HEK293 (cell line): ENCODE data around the gene ABCF1.

ENCODE experiments used
- CTCF ChIA-PET: fragments of 350-600 bp; formaldehyde crosslinking; extraction: SDS; loops from one replicate; lab custom pipeline; 2021; ENCODE audit warnings: antibody characterized with exemption; lab: Yijun Ruan, JAX
- POLR2A ChIA-PET: fragments of 300-600 bp; formaldehyde crosslinking; extraction: SDS; loops from one replicate; lab custom pipeline; 2020; ENCODE audit warnings: antibody characterized with exemption, inconsistent platforms; lab: Yijun Ruan, JAX
- H3K27ac ChIP-seq: fragments of 200-500 bp; sonication (Bioruptor generic); 2 replicates; pipeline ENCODE4 v1.5.1; 2014; ENCODE audit warnings: low read depth, low read length, control low read depth, inconsistent platforms; ENCODE audit errors: extremely low read depth
- H3K36me3 ChIP-seq, 2 experiments: fragments of 200-500 bp in 1 of 2; sonication (Bioruptor generic) in 1 of 2; 1 replicate in 1 of 2; 2 replicates in 1 of 2; pipeline ENCODE4 v1.5.1; 2014 to 2017; ENCODE audit warnings: inconsistent platforms in 2 of 2, low read length in 2 of 2; ENCODE audit not compliant: control insufficient read depth in 2 of 2, insufficient read depth in 1 of 2
- H3K4me1 ChIP-seq: fragments of 200-500 bp; sonication (Bioruptor generic); 2 replicates; pipeline ENCODE4 v1.5.1; 2014; ENCODE audit warnings: mild to moderate bottlenecking, low read length, inconsistent platforms; ENCODE audit not compliant: control insufficient read depth, insufficient read depth
- H3K4me3 ChIP-seq: 2 replicates; pipeline ENCODE4 v1.5.1; 2011; ENCODE audit warnings: low read depth, mild to moderate bottlenecking, control low read depth, low read length, moderate library complexity
- H3K9me3 ChIP-seq: fragments of 200-500 bp; sonication (Bioruptor generic); 2 replicates; pipeline ENCODE4 v1.5.1; 2014; ENCODE audit warnings: low read depth, low read length, inconsistent platforms; ENCODE audit not compliant: control insufficient read depth, insufficient read depth
- FEZF1 ChIP-seq: fragments of 450-650 bp; formaldehyde crosslinking; IDR thresholded peaks from 2 replicates; pipeline ENCODE4 v1.5.1; 2016; ENCODE audit warnings: missing biosample characterization, missing genetic modification characterization
- GLIS1 ChIP-seq: fragments of 450-650 bp; formaldehyde crosslinking; IDR thresholded peaks from 2 replicates; pipeline ENCODE4 v1.5.1; 2016; ENCODE audit warnings: missing biosample characterization, missing genetic modification characterization
- KLF9 ChIP-seq: fragments of 450-650 bp; formaldehyde crosslinking; IDR thresholded peaks from 2 replicates; pipeline ENCODE4 v1.5.1; 2016; ENCODE audit warnings: missing biosample characterization, missing genetic modification characterization, low read depth
- MYNN ChIP-seq: fragments of 450-650 bp; formaldehyde crosslinking; IDR thresholded peaks from 2 replicates; pipeline ENCODE4 v1.5.1; 2016; ENCODE audit warnings: missing biosample characterization, missing genetic modification characterization, borderline replicate concordance
- SETDB1 ChIP-seq: IDR thresholded peaks from one replicate; pipeline ENCODE4 v1.6.1; 2017; ENCODE audit warnings: mild to moderate bottlenecking, low read length, moderate library complexity, mixed read lengths; ENCODE audit not compliant: insufficient read length
- TCF7L2 ChIP-seq: IDR thresholded peaks from 2 replicates; pipeline ENCODE4 v1.6.1; 2011; ENCODE audit warnings: low read depth, mild to moderate bottlenecking, inconsistent platforms, low read length, moderate library complexity, borderline replicate concordance
- ZBTB17 ChIP-seq: fragments of 450-650 bp; formaldehyde crosslinking; IDR thresholded peaks from 2 replicates; pipeline ENCODE4 v1.5.1; 2016; ENCODE audit warnings: missing biosample characterization, missing genetic modification characterization
- ZFP69B ChIP-seq: fragments of 450-650 bp; formaldehyde crosslinking; IDR thresholded peaks from 2 replicates; pipeline ENCODE4 v1.5.1; 2016; ENCODE audit warnings: missing biosample characterization, missing genetic modification characterization
- ZNF121 ChIP-seq: fragments of 450-650 bp; formaldehyde crosslinking; IDR thresholded peaks from 2 replicates; pipeline ENCODE4 v1.5.1; 2016; ENCODE audit warnings: missing biosample characterization, missing genetic modification characterization
- ZNF211 ChIP-seq: fragments of 450-650 bp; formaldehyde crosslinking; IDR thresholded peaks from 2 replicates; pipeline ENCODE4 v1.5.1; 2016; ENCODE audit warnings: low read depth, missing biosample characterization, missing genetic modification characterization
- ZNF223 ChIP-seq: fragments of 450-650 bp; formaldehyde crosslinking; IDR thresholded peaks from 2 replicates; pipeline ENCODE4 v1.5.1; 2016; ENCODE audit warnings: missing biosample characterization, missing genetic modification characterization
- ZNF248 ChIP-seq: fragments of 450-650 bp; formaldehyde crosslinking; IDR thresholded peaks from 2 replicates; pipeline ENCODE4 v1.5.1; 2017; ENCODE audit warnings: missing biosample characterization, missing genetic modification characterization
- ZNF311 ChIP-seq: fragments of 450-650 bp; formaldehyde crosslinking; IDR thresholded peaks from 2 replicates; pipeline ENCODE4 v1.5.1; 2017; ENCODE audit warnings: missing biosample characterization, missing genetic modification characterization, borderline replicate concordance
- ZNF416 ChIP-seq: fragments of 450-650 bp; formaldehyde crosslinking; IDR thresholded peaks from 2 replicates; pipeline ENCODE4 v1.5.1; 2016; ENCODE audit warnings: missing biosample characterization, missing genetic modification characterization
- ZNF514 ChIP-seq: fragments of 450-650 bp; formaldehyde crosslinking; IDR thresholded peaks from 2 replicates; pipeline ENCODE4 v1.5.1; 2016; ENCODE audit warnings: missing biosample characterization, missing genetic modification characterization
- ZNF530 ChIP-seq: fragments of 450-650 bp; formaldehyde crosslinking; IDR thresholded peaks from 2 replicates; pipeline ENCODE4 v1.5.1; 2016; ENCODE audit warnings: low read depth, missing biosample characterization, missing genetic modification characterization
- ZNF548 ChIP-seq: fragments of 450-650 bp; formaldehyde crosslinking; IDR thresholded peaks from 2 replicates; pipeline ENCODE4 v1.5.1; 2016; ENCODE audit warnings: missing biosample characterization, missing genetic modification characterization
- ZNF555 ChIP-seq: fragments of 450-650 bp; formaldehyde crosslinking; conservative IDR thresholded peaks from 2 replicates; pipeline ENCODE4 v1.5.1; 2017; ENCODE audit warnings: missing biosample characterization, mild to moderate bottlenecking, missing genetic modification characterization, inconsistent platforms
- ZNF585B ChIP-seq: fragments of 450-650 bp; formaldehyde crosslinking; IDR thresholded peaks from 2 replicates; pipeline ENCODE4 v1.5.1; 2016; ENCODE audit warnings: missing biosample characterization, missing genetic modification characterization
- ZNF610 ChIP-seq: fragments of 450-650 bp; formaldehyde crosslinking; IDR thresholded peaks from 2 replicates; pipeline ENCODE4 v1.5.1; 2016; ENCODE audit warnings: missing biosample characterization, missing genetic modification characterization, borderline replicate concordance
- ZNF621 ChIP-seq: fragments of 450-650 bp; formaldehyde crosslinking; IDR thresholded peaks from 2 replicates; pipeline ENCODE4 v1.5.1; 2017; ENCODE audit warnings: missing biosample characterization, missing genetic modification characterization
- ZNF658 ChIP-seq: fragments of 450-650 bp; formaldehyde crosslinking; IDR thresholded peaks from 2 replicates; pipeline ENCODE4; 2016; ENCODE audit warnings: missing biosample characterization, missing genetic modification characterization
- ZNF701 ChIP-seq: fragments of 450-650 bp; formaldehyde crosslinking; IDR thresholded peaks from 2 replicates; pipeline ENCODE4 v1.5.1; 2016; ENCODE audit warnings: missing biosample characterization, missing genetic modification characterization
- ZNF768 ChIP-seq: fragments of 450-650 bp; formaldehyde crosslinking; IDR thresholded peaks from 2 replicates; pipeline ENCODE4 v1.5.1; 2018; ENCODE audit warnings: missing biosample characterization, mild to moderate bottlenecking, missing genetic modification characterization
- ZNF777 ChIP-seq: fragments of 450-650 bp; formaldehyde crosslinking; IDR thresholded peaks from 2 replicates; pipeline ENCODE4 v1.5.1; 2017; ENCODE audit warnings: missing biosample characterization, missing genetic modification characterization, borderline replicate concordance
- ZNF830 ChIP-seq: fragments of 450-650 bp; IDR thresholded peaks from 2 replicates; pipeline ENCODE4 v1.5.0; 2018; ENCODE audit warnings: missing biosample characterization, missing genetic modification characterization, low read depth, mild to moderate bottlenecking, moderate library complexity
- TF ChIP-seq, protein P1 (sequence below): fragments of 450-650 bp; formaldehyde crosslinking; IDR thresholded peaks from 2 replicates; pipeline ENCODE4 v1.5.1; 2016; ENCODE audit warnings: missing biosample characterization, missing genetic modification characterization
- TF ChIP-seq, protein P2 (sequence below): fragments of 450-650 bp; formaldehyde crosslinking; IDR thresholded peaks from 2 replicates; pipeline ENCODE4 v1.5.1; 2016; ENCODE audit warnings: missing biosample characterization, missing genetic modification characterization
- TF ChIP-seq, protein P3 (sequence below): fragments of 450-650 bp; formaldehyde crosslinking; conservative IDR thresholded peaks from 2 replicates; pipeline ENCODE4 v1.5.1; 2016; ENCODE audit warnings: low read depth, missing biosample characterization, missing genetic modification characterization

Gene ABCF1

DNA sequence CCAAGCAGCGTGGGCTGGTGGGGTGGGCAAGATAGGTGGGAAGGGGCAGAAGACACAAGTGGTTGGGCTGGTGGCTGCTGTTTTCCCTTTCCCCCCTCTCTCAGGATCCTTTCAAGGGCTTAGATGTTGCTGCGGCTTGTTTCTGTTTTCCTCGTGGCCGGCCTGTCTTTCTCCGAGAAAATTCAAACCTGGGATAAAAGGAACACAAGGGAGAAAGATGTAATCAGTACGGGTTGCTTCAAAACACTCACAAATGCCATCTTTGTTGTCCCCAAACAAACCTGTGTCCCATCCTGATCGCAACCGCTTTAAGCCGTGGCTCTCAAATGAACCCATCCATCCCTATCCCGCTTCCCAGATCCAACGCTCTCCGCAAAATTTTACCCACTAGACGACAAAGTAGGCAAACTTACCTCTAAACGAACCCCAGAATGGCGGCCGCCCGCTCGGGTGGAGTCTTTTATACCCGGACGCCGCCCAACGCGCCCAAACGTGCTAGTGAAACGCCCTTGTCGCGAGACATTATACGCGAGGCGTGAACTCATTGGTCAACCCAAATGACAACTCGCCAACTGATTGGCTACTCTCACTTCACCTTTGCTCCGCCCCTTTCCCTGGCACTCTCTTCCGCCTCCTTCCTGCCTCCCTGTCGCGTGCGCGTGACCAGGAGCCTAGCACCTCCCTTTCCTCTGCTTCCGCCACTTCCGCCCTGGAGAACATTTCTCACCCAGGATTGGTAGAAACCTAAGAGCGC is 45.7 kb downstream of the ABCF1 start, which contains the start of gene PPP1R10:
Gene PPP1R10, minus strand, starts transcription at position 433 of the 754 bp plus-strand sequence. CDS start 7,299 bp downstream, outside the sequence.
- ChIA-PET CTCF (interaction anchor here (0.5 to 2.0 kb wide), 7 partner anchors 12 to 404 kb away, joined by 3 to 9 read pairs (median 4); partner anchors contain the start of gene TRIM26), POLR2A (interaction anchor here (0.5 to 1.9 kb wide), 15 partner anchors 10 to 542 kb away, joined by 3 to 11 read pairs (median 4); partner anchors contain the start of genes ATAT1, C6orf136, GNL1 and IER3)
- no peaks in the 10 kb centered on the region for H3K9me3 ChIP-seq
- H3K4me1 ChIP-seq, result peaks cover 18% of the 10 kb centered on the region
- peak within 1 kb of the TSS; percentile 91 for H3K4me3 ChIP-seq
- peak within 1 kb of the TSS; percentile 88 for H3K27ac ChIP-seq
- H3K36me3 ChIP-seq, result peaks cover 18 to 43% of the 10 kb centered on the region in 2 experiments; a peak in 2 of 3 replicates
- TF ChIP-seq ZNF530 (tag by site-specific recombination) (no peak), FEZF1 (no peak), TCF7L2 (no peak), ZNF658 (no peak), ZNF514 (tag by site-specific recombination) (no peak), ZBTB17 (tag by site-specific recombination) (no peak; the same call in 1 of the 2 replicates), ZNF555 (tag by site-specific recombination) (no peak), ZNF416 (tag by site-specific recombination) (no peak), ZNF548 (no peak), ZNF830 (tag by site-specific recombination) (no peak), ZNF768 (tag by site-specific recombination) (no peak; the same call in 1 of the 2 replicates), ZNF621 (tag by site-specific recombination) (no peak), ZFP69B (tag by site-specific recombination) (peak; percentile 45; the same call in 1 of the 2 replicates), ZNF610 (tag by site-specific recombination) (peak; percentile 47; the same call in 1 of the 2 replicates), ZNF211 (tag by site-specific recombination) (no peak), ZNF585B (tag by site-specific recombination) (no peak), ZNF701 (tag by site-specific recombination) (no peak), MYNN (no peak), ZNF121 (tag by site-specific recombination) (0 out of 2 replicates have a peak, but pooled peaks have one; percentile 23), ZNF223 (tag by site-specific recombination) (no peak), ZNF248 (tag by site-specific recombination) (no peak), KLF9 (tag by site-specific recombination) (peak; percentile 73), SETDB1 (no peak), GLIS1 (no peak; the same call in 1 of the 2 replicates), ZNF777 (tag by site-specific recombination) (peak; percentile 40; the same call in 1 of the 2 replicates), ZNF311 (tag by site-specific recombination) (no peak)
- TF ChIP-seq, protein P1, sequence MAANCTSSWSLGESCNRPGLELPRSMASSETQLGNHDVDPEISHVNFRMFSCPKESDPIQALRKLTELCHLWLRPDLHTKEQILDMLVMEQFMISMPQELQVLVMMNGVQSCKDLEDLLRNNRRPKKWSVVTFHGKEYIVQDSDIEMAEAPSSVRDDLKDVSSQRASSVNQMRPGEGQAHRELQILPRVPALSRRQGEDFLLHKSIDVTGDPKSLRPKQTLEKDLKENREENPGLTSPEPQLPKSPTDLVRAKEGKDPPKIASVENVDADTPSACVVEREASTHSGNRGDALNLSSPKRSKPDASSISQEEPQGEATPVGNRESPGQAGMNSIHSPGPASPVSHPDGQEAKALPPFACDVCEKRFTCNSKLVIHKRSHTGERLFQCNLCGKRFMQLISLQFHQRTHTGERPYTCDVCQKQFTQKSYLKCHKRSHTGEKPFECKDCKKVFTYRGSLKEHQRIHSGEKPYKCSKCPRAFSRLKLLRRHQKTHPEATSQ (tag by site-specific recombination), result peak; percentile 59; the same call in 1 of the 2 replicates
- TF ChIP-seq, protein P2, sequence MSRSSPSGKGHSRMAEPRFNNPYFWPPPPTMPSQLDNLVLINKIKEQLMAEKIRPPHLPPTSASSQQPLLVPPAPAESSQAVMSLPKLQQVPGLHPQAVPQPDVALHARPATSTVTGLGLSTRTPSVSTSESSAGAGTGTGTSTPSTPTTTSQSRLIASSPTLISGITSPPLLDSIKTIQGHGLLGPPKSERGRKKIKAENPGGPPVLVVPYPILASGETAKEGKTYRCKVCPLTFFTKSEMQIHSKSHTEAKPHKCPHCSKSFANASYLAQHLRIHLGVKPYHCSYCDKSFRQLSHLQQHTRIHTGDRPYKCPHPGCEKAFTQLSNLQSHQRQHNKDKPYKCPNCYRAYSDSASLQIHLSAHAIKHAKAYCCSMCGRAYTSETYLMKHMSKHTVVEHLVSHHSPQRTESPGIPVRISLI, result no peak
- TF ChIP-seq, protein P3, sequence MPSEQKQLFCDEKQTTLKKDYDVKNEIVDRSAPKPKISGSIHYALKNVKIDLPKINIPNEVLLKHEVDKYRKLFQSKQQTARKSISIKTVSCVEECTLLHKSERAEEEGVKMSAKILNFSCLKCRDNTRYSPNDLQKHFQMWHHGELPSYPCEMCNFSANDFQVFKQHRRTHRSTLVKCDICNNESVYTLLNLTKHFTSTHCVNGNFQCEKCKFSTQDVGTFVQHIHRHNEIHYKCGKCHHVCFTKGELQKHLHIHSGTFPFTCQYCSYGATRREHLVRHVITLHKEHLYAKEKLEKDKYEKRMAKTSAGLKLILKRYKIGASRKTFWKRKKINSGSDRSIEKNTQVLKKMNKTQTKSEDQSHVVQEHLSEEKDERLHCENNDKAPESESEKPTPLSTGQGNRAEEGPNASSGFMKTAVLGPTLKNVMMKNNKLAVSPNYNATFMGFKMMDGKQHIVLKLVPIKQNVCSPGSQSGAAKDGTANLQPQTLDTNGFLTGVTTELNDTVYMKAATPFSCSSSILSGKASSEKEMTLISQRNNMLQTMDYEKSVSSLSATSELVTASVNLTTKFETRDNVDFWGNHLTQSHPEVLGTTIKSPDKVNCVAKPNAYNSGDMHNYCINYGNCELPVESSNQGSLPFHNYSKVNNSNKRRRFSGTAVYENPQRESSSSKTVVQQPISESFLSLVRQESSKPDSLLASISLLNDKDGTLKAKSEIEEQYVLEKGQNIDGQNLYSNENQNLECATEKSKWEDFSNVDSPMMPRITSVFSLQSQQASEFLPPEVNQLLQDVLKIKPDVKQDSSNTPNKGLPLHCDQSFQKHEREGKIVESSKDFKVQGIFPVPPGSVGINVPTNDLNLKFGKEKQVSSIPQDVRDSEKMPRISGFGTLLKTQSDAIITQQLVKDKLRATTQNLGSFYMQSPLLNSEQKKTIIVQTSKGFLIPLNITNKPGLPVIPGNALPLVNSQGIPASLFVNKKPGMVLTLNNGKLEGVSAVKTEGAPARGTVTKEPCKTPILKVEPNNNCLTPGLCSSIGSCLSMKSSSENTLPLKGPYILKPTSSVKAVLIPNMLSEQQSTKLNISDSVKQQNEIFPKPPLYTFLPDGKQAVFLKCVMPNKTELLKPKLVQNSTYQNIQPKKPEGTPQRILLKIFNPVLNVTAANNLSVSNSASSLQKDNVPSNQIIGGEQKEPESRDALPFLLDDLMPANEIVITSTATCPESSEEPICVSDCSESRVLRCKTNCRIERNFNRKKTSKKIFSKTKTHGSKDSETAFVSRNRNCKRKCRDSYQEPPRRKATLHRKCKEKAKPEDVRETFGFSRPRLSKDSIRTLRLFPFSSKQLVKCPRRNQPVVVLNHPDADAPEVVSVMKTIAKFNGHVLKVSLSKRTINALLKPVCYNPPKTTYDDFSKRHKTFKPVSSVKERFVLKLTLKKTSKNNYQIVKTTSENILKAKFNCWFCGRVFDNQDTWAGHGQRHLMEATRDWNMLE (tag by site-specific recombination), result no peak
